Measurements from ENCODE around the gene RCOR1. TPM values are rescaled to one million over a fixed set of nuclear protein-coding genes. Genes with fewer than 3 reads are reported as not detected.

The RCOR1 gene
- polyA plus RNA-seq, 1 experiment = 16.7 TPM

DNA sequence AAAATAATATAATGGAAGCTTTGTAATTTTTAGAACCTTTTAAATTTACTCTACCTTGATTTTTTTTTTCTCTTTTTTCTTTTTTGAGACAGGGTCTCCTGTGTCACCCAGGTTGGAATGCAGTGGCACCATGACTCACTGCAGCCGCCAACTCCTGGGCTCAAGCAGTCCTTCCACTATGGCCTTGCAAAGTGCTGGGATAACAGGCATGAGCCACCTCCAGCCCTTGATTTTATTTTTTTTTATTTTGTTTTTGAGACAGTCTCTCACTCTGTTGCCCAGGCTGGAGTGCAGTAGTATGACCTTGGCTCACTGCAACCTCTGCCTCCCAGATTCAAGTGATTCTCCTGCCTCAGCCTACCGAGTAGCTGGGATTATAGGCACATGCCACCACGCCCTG is 119.5 kb downstream of the RCOR1 start:
- TF ChIP-seq, protein P1, sequence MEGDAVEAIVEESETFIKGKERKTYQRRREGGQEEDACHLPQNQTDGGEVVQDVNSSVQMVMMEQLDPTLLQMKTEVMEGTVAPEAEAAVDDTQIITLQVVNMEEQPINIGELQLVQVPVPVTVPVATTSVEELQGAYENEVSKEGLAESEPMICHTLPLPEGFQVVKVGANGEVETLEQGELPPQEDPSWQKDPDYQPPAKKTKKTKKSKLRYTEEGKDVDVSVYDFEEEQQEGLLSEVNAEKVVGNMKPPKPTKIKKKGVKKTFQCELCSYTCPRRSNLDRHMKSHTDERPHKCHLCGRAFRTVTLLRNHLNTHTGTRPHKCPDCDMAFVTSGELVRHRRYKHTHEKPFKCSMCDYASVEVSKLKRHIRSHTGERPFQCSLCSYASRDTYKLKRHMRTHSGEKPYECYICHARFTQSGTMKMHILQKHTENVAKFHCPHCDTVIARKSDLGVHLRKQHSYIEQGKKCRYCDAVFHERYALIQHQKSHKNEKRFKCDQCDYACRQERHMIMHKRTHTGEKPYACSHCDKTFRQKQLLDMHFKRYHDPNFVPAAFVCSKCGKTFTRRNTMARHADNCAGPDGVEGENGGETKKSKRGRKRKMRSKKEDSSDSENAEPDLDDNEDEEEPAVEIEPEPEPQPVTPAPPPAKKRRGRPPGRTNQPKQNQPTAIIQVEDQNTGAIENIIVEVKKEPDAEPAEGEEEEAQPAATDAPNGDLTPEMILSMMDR (IDR thresholded peaks at IDR 0.05; ENCODE audit: low read depth, low read length) = no peak
- Histone ChIP-seq H3K27me3 (ENCODE audit: control insufficient read depth, insufficient read depth, low read length) (no peaks in the 10 kb centered on the region), H3K27ac (ENCODE audit: low read depth, low read length) (no peak overlapping the region), H3K4me3 (ENCODE audit: low read depth, low read length) (no peak overlapping the region), H3K9me3 (ENCODE audit: control insufficient read depth, insufficient read depth, low read length) (no peaks in the 10 kb centered on the region)
- DNase-seq (ENCODE audit: low read depth, low spot score) = no peak
- POLR2A ChIA-PET = no interaction called here
- CTCF ChIA-PET = interaction anchor here (0.6 to 1.8 kb wide), 4 partner anchors 10 to 188 kb away, joined by 3 to 5 read pairs (median 4); no protein-coding TSS in a partner anchor

DNA sequence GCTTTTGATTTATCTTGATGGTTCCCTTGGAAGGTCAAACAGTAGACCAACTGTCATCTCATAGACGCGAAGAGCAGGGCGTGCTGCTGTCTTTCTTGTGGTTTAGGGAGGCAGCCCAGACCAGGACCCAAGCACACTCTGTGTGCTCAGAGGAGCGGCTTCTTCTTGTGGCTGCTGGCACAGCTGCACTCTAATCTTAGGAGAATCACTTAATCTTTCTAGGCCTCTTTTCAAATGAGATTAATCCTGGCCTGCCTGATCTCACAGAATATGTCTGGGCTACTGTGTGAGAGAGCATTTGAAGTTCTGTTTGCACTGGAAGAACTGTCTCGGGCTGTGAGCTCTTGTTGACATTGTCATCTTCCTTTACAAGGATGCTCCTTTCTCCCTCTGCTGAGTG is 124.8 kb downstream of the RCOR1 start:
- CTCF ChIA-PET = no interaction called here
- POLR2A ChIA-PET = no interaction called here
- no peak for DNase-seq (ENCODE audit: low read depth, low spot score)

GRCh38 chr14:102722646-102723045 is 130.2 kb downstream of the RCOR1 start:
- Histone ChIP-seq H3K27me3 (ENCODE audit: control insufficient read depth, insufficient read depth, low read length) (no peaks in the 10 kb centered on the region), H3K9me3 (ENCODE audit: control insufficient read depth, insufficient read depth, low read length) (no peaks in the 10 kb centered on the region), H3K27ac (ENCODE audit: low read depth, low read length) (no peak overlapping the region), H3K4me3 (ENCODE audit: low read depth, low read length) (no peak overlapping the region)
- TF ChIP-seq, protein P1 (IDR thresholded peaks at IDR 0.05; ENCODE audit: low read depth, low read length) = no peak
- ChIA-PET CTCF (no interaction called here), POLR2A (no interaction called here)
- DNase-seq (ENCODE audit: low read depth, low spot score) = no peak

More for the DNA sequence above, 124.8 kb downstream of the RCOR1 start:
- Histone ChIP-seq H3K27ac (ENCODE audit: low read depth, low read length) (no peak overlapping the region), H3K9me3 (ENCODE audit: control insufficient read depth, insufficient read depth, low read length) (no peaks in the 10 kb centered on the region), H3K4me3 (ENCODE audit: low read depth, low read length) (no peak overlapping the region), H3K27me3 (ENCODE audit: control insufficient read depth, insufficient read depth, low read length) (no peaks in the 10 kb centered on the region)
- TF ChIP-seq, protein P1 (IDR thresholded peaks at IDR 0.05; ENCODE audit: low read depth, low read length) = no peak

DNA sequence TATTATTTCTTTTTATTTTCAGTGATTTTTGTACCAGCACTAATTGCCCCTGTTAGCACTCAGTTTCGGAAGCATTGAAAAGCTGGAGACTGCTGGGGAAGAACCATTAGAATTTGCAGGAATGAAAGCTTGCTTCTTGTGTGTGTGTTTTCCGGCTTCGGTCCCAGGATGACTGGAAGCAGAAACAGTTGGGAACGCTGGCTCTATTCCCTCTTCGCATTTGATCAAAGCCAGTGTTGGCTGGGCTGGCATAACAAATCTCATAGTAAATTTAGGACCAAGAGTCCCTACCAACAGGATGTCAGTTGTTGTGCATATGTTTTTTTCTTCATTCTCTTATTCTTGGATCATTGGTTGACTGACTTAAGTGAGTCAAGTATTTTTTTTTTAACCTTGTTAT is 131.2 kb downstream of the RCOR1 start:
- TF ChIP-seq, protein P1 (IDR thresholded peaks at IDR 0.05; ENCODE audit: low read depth, low read length) = no peak
- no peaks in the 10 kb centered on the region for H3K9me3 ChIP-seq (ENCODE audit: control insufficient read depth, insufficient read depth, low read length)
- no peaks in the 10 kb centered on the region for H3K27me3 ChIP-seq (ENCODE audit: control insufficient read depth, insufficient read depth, low read length)
- POLR2A ChIA-PET = no interaction called here
- H3K4me3 ChIP-seq (ENCODE audit: low read depth, low read length) = no peak overlapping the region
- no peak for DNase-seq (ENCODE audit: low read depth, low spot score)
- CTCF ChIA-PET = interaction anchor here (1.0 kb wide), 1 partner anchor 29 kb away, joined by 3 read pairs; no protein-coding TSS in a partner anchor
- no peak overlapping the region for H3K27ac ChIP-seq (ENCODE audit: low read depth, low read length)

DNA sequence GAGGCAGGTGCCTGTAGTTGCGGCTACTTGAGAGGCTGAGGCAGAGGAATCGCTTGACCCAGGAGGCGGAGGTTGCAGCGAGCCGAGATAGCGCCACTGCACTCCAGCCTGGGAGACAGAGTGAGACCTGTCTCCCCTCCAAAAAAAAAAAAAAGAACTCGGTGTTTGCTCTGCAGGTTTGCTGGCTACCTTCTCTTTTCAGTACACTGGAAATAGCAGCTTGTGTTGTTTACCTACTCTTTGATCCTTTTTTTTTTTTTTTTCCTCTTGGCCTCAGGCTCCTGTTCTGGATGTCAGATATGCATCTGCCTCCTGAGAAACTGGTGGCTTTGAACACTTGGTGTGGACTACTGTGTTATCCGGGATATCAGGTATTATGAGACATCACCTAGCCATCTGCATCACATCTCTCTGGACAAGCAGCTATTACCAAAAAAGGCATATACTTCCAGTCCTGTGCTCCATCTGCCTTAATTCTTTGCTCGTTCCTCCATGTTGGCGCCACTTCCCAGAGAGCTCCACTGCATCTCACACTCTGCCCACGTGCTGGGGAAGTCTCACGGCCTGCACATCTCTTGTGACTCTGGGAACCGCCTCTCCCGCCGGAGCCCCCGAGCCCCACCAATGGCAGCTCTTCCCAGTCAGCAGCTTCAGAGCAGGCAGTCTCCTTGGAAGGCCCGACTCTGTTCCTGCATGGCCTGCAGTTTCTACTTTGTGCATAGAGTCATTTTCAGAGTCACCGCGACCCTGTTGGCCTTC is 133.9 kb downstream of the RCOR1 start:
- no peak for DNase-seq (ENCODE audit: low read depth, low spot score)
- CTCF ChIA-PET = no interaction called here
- Histone ChIP-seq H3K9me3 (ENCODE audit: control insufficient read depth, insufficient read depth, low read length) (no peaks in the 10 kb centered on the region), H3K4me3 (ENCODE audit: low read depth, low read length) (no peak overlapping the region), H3K27ac (ENCODE audit: low read depth, low read length) (no peak overlapping the region), H3K27me3 (ENCODE audit: control insufficient read depth, insufficient read depth, low read length) (no peaks in the 10 kb centered on the region)
- POLR2A ChIA-PET = no interaction called here
- TF ChIP-seq, protein P1 (IDR thresholded peaks at IDR 0.05; ENCODE audit: low read depth, low read length) = no peak
